CD14-positive monocyte (primary cell): ENCODE measurements around the gene SLC46A2. TPM values are rescaled to one million over a fixed set of nuclear protein-coding genes. Genes with fewer than 3 reads are reported as not detected.

Experiments
- DNase-seq, 3 donors: peaks; one replicate each; pipeline ENCODE4 v3.0.0-alpha.2; 2011 to 2022
- H2AFZ ChIP-seq: 2 replicates; pipeline ENCODE4 v1.6.0; 2012; ENCODE audit warnings: mild to moderate bottlenecking, low read depth, low read length, inconsistent platforms; ENCODE audit not compliant: insufficient read depth, poor library complexity, severe bottlenecking
- H3K27ac ChIP-seq, 2 donors: 1 replicate in 1 of 2; 2 replicates in 1 of 2; pipeline ENCODE4 v1.5.1; 2012 to 2013; ENCODE audit warnings: low read length in 2 of 2, control low read depth in 1 of 2, inconsistent platforms in 1 of 2, low read depth in 1 of 2, mild to moderate bottlenecking in 1 of 2
- H3K27me3 ChIP-seq, 2 donors: one replicate each; pipeline versions ENCODE4 v1.6.0 to v1.6.1; 2011 to 2013; ENCODE audit warnings: low read length in 2 of 2; ENCODE audit not compliant: control insufficient read depth in 2 of 2, insufficient read depth in 2 of 2
- H3K36me3 ChIP-seq, 2 donors: replicated peaks in 1 of 2; 1 replicate in 1 of 2; 2 replicates in 1 of 2; pipeline versions ENCODE4 v1.5.1 to v1.6.1; 2012 to 2013; ENCODE audit warnings: low read length in 2 of 2, control low read depth in 1 of 2, inconsistent platforms in 1 of 2, mild to moderate bottlenecking in 1 of 2; ENCODE audit not compliant: insufficient read depth in 2 of 2, control insufficient read depth in 1 of 2
- H3K4me1 ChIP-seq, 2 donors: 1 replicate in 1 of 2; 2 replicates in 1 of 2; pipeline versions ENCODE4 v1.5.1 to v1.6.1; 2012 to 2013; ENCODE audit warnings: low read length in 2 of 2, control low read depth in 1 of 2, inconsistent platforms in 1 of 2, mild to moderate bottlenecking in 1 of 2, moderate library complexity in 1 of 2; ENCODE audit not compliant: insufficient read depth in 2 of 2, control insufficient read depth in 1 of 2
- H3K4me2 ChIP-seq: replicated peaks from 2 replicates; pipeline ENCODE3; 2012; ENCODE audit warnings: low read length, moderate library complexity, mild to moderate bottlenecking; ENCODE audit not compliant: poor library complexity, severe bottlenecking; ENCODE audit errors: extremely low read depth
- H3K4me3 ChIP-seq, 3 experiments: fragments of 200-600 bp in 1 of 3; sonication (generic) in 1 of 3; replicated peaks in 1 of 3; 1 replicate in 2 of 3; 2 replicates in 1 of 3; pipeline ENCODE4 v1.5.1; 2011 to 2013; ENCODE audit warnings: low read length in 3 of 3, mild to moderate bottlenecking in 3 of 3, control low read depth in 2 of 3, low read depth in 2 of 3, inconsistent platforms in 1 of 3, moderate library complexity in 1 of 3
- H3K79me2 ChIP-seq: 2 replicates; pipeline ENCODE4 v1.6.0; 2012; ENCODE audit warnings: mild to moderate bottlenecking, control low read depth, inconsistent platforms, low read length, moderate library complexity; ENCODE audit not compliant: insufficient read depth
- H3K9ac ChIP-seq: 2 replicates; pipeline ENCODE4 v1.6.0; 2017; ENCODE audit warnings: low read length, mild to moderate bottlenecking; ENCODE audit not compliant: insufficient read depth, poor library complexity, severe bottlenecking
- H3K9me3 ChIP-seq, 2 donors: replicated peaks in 1 of 2; 1 replicate in 1 of 2; 2 replicates in 1 of 2; pipeline versions ENCODE4 v1.5.1 to v1.6.1; 2012 to 2013; ENCODE audit warnings: low read length in 2 of 2, control low read depth in 1 of 2; ENCODE audit not compliant: control insufficient read depth in 1 of 2, insufficient read depth in 1 of 2
- H4K20me1 ChIP-seq: 2 replicates; pipeline ENCODE4 v1.6.0; 2012; ENCODE audit warnings: mild to moderate bottlenecking, low read length, control low read depth, moderate library complexity; ENCODE audit not compliant: insufficient read depth
- H3K27ac Mint-ChIP-seq, 7 donors: one replicate each; pipeline ENCODE4 v1.8.0; 2020; ENCODE audit warnings: mild to moderate bottlenecking in 7 of 7, mixed read lengths in 7 of 7, moderate library complexity in 6 of 7, inconsistent platforms in 2 of 7
- H3K27me3 Mint-ChIP-seq, 3 donors: one replicate each; pipeline ENCODE4 v1.8.0; 2021 to 2022; ENCODE audit warnings: low read depth in 3 of 3, mild to moderate bottlenecking in 3 of 3, mixed read lengths in 3 of 3, moderate library complexity in 3 of 3, inconsistent platforms in 1 of 3
- H3K36me3 Mint-ChIP-seq, 2 donors: one replicate each; pipeline ENCODE4 v1.8.0; 2020; ENCODE audit warnings: mixed read lengths in 2 of 2, inconsistent platforms in 1 of 2, mild to moderate bottlenecking in 1 of 2
- H3K4me1 Mint-ChIP-seq: one replicate; pipeline ENCODE4 v1.8.0; 2020; ENCODE audit warnings: mild to moderate bottlenecking, mixed read lengths
- H3K4me3 Mint-ChIP-seq, 2 donors: one replicate each; pipeline ENCODE4 v1.8.0; 2020; ENCODE audit warnings: mild to moderate bottlenecking in 2 of 2, mixed read lengths in 2 of 2, moderate library complexity in 1 of 2
- H3K9me3 Mint-ChIP-seq, 7 donors: one replicate each; pipeline ENCODE4 v1.8.0; 2020 to 2022; ENCODE audit warnings: mixed read lengths in 7 of 7, mild to moderate bottlenecking in 6 of 7, moderate library complexity in 6 of 7, inconsistent platforms in 2 of 7
- WGBS: methylation state at CpG from one replicate; pipeline ENCODE4 v1.1.5; 2013; ENCODE audit warnings: missing lambda C conversion rate; ENCODE audit not compliant: insufficient coverage; 5-methylcytosine and 5-hydroxymethylcytosine counted together
- intact Hi-C, 2 donors: fragments of 100-400 bp; cut with micrococcal nuclease; formaldehyde crosslinking; loops; one replicate each; pipeline versions ENCODE4 v1.15.0 to v1.15.1; 2023
- polyA plus RNA-seq, 3 donors: library from polyadenylated mRNA; depleted of rRNA in 1 of 3; unstranded in 2 of 3; stranded (reverse) in 1 of 3; fragments of 300-500 nt in 2 of 3; fragments of >200 nt in 1 of 3; fragmentation: Illumina TruSeq in 2 of 3; gene quantifications; 1 replicate in 2 of 3; 2 replicates in 1 of 3; pipeline ENCODE4 v1.2.3, GENCODE V29; 2012 to 2021
- TF ChIP-seq, protein P1 (sequence below): fragments of 200-600 bp; IDR thresholded peaks from one replicate; pipeline ENCODE4 v1.8.0; 2022; ENCODE audit warnings: antibody characterized with exemption, mild to moderate bottlenecking

SLC46A2 gene
- polyA plus RNA-seq, 3 donors = 43.5 to 87.0 (median 45.1) TPM

DNA sequence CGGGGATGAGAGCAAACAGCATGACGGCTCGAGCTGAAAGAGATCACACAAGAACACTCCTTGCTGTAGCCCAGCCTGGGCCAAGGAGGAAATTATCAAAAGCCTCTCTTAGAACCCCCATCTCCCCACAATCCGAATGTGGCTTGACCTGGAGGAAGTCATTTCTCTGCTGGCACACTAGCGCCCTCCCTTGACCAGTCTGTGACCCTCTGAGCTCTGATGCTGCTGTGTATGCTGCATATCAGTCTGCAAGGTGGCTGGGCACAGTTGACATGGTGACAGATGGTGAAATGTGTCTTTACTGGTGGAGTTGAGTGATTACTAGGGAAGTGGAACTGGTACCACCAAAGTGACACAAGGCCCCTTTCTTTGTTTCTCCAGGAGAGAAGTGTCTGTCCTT is 3.3 kb downstream of the SLC46A2 start:
- peak overlapping the region; percentile 94 to 98 for H3K4me3 Mint-ChIP-seq
- no peaks in the 10 kb centered on the region for H3K27me3 ChIP-seq
- 61% methylated on average over 3 of the region's 5 CpGs for WGBS

DNA sequence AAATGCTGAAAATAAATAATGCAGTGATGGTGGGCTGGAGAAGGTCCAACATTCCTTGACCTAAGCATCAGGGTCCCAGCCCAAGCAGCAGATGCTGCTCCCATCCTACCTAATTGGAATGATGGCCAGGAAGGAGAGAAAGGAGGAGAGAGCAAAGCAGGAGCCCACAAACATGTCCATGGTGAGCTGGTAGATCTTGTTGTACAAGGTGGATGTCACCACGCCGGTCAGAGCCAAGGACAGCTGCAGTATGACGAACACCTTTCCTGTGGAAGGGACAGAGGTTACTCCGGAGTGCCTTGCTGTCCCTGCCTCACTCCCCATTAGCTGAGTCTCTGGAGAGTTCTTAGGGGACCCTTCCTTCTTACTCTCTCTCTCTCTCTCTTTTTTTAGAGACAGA is 4.3 kb downstream of the SLC46A2 start:
- peaks cover 31% of the 10 kb centered on the region for H3K79me2 ChIP-seq
- TF ChIP-seq, protein P1, sequence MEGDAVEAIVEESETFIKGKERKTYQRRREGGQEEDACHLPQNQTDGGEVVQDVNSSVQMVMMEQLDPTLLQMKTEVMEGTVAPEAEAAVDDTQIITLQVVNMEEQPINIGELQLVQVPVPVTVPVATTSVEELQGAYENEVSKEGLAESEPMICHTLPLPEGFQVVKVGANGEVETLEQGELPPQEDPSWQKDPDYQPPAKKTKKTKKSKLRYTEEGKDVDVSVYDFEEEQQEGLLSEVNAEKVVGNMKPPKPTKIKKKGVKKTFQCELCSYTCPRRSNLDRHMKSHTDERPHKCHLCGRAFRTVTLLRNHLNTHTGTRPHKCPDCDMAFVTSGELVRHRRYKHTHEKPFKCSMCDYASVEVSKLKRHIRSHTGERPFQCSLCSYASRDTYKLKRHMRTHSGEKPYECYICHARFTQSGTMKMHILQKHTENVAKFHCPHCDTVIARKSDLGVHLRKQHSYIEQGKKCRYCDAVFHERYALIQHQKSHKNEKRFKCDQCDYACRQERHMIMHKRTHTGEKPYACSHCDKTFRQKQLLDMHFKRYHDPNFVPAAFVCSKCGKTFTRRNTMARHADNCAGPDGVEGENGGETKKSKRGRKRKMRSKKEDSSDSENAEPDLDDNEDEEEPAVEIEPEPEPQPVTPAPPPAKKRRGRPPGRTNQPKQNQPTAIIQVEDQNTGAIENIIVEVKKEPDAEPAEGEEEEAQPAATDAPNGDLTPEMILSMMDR = no peak
- no peaks in the 10 kb centered on the region for H3K27me3 ChIP-seq
- Mint-ChIP-seq H3K27me3 (peaks cover 1 to 9% (median 6%) of the 10 kb centered on the region in 3 donors), H3K36me3 (peaks cover 73 to 79% of the 10 kb centered on the region in 2 donors), H3K4me1 (peaks cover 54% of the 10 kb centered on the region), H3K4me3 (no peak overlapping the region), H3K9me3 (no peaks in the 10 kb centered on the region), H3K27ac (peak overlapping the region in 1 of 7 donors; percentile 88)
- peaks cover 69% of the 10 kb centered on the region for H4K20me1 ChIP-seq
- 100% methylated on average over 4 of the region's 4 CpGs for WGBS
- peak overlapping the region in 1 of 2 donors; percentile 48 for H3K27ac ChIP-seq
- H3K36me3 ChIP-seq = peaks cover 49 to 60% of the 10 kb centered on the region in 2 donors
- H3K9me3 ChIP-seq = no peaks in the 10 kb centered on the region
- intact Hi-C loops = loop anchor here (2.0 to 5.0 kb wide), 3 partner anchors 39 to 134 kb away; partner anchors contain the start of gene SNX30 (in 1 of the 2)
- H3K9ac ChIP-seq = no peak overlapping the region
- DNase-seq = no peak
- no peak overlapping the region for H3K4me2 ChIP-seq
- no peak overlapping the region for H3K4me3 ChIP-seq
- no peak overlapping the region for H2AFZ ChIP-seq
- peaks cover 45 to 57% of the 10 kb centered on the region in 2 donors for H3K4me1 ChIP-seq

More for the DNA sequence above, 3.3 kb downstream of the SLC46A2 start:
- intact Hi-C loops = loop anchor here (2.0 to 5.0 kb wide), 3 partner anchors 40 to 135 kb away; partner anchors contain the start of gene SNX30 (in 1 of the 2)
- Histone ChIP-seq H3K4me2 (peak overlapping the region; percentile 88), H3K9ac (no peak overlapping the region), H3K4me1 (peaks cover 55 to 67% of the 10 kb centered on the region in 2 donors), H4K20me1 (peaks cover 60% of the 10 kb centered on the region), H3K9me3 (no peaks in the 10 kb centered on the region), H3K4me3 (peak overlapping the region in 1 of 3 experiments; percentile 92), H2AFZ (no peak overlapping the region), H3K27ac (peak overlapping the region in 1 of 2 donors; percentile 48), H3K79me2 (peaks cover 37% of the 10 kb centered on the region), H3K36me3 (peaks cover 42 to 50% of the 10 kb centered on the region in 2 donors)
- Mint-ChIP-seq H3K9me3 (peaks cover 0 to 3% (median 0%) of the 10 kb centered on the region in 7 donors), H3K4me1 (peaks cover 60% of the 10 kb centered on the region), H3K27me3 (peaks cover 1 to 9% (median 6%) of the 10 kb centered on the region in 3 donors), H3K36me3 (peaks cover 67 to 76% of the 10 kb centered on the region in 2 donors), H3K27ac (peak overlapping the region; percentile 60 to 87 (median 75))
- peak; percentile 80 to 84 (median 84) for DNase-seq
- TF ChIP-seq, protein P1 = peak; percentile 83
